ENCODE data around the gene KCTD19. TPM values are rescaled to one million over a fixed set of nuclear protein-coding genes. Genes with fewer than 3 reads are reported as not detected.
A peak's percentile ranks its signal among the peaks of the same experiment; 100 is the strongest.
"Not testable (repeated sequence)": the region's sequence is repeated elsewhere in the genome, so short reads cannot be mapped to it uniquely, and the experiment has no call there.

The KCTD19 gene
- total RNA-seq (2021) (0.32 TPM in 1 of 2 replicates, not detected in the other), Bru-seq, nascent RNA (percentile 11 among the genes with signal in this experiment), BruChase-seq, experiment 1, labeled RNA remaining after a 2-hour chase (percentile 1 among the genes with signal in this experiment), BruChase-seq, experiment 2, labeled RNA remaining after a 6-hour chase (percentile 7 among the genes with signal in this experiment)
- long read RNA-seq = 0 reads

- CTCF ChIA-PET = interaction anchor here (0.6 to 1.1 kb wide), 5 partner anchors 22 to 134 kb away, joined by 3 to 20 read pairs (median 3); no protein-coding TSS in a partner anchor
- H3K27ac ChIP-seq (ENCODE audit: low read depth, low read length, poor library complexity, severe bottlenecking) = no peak within 1 kb of the TSS
- H3K4me1 ChIP-seq (ENCODE audit: insufficient read depth, low read length, poor library complexity, severe bottlenecking) = no peaks in the 10 kb centered on the region
- intact Hi-C loops (cut with micrococcal nuclease; ENCODE audit: unreplicated experiment) = no loop called here
- no TSS peak for BruUV-seq (replicated peaks)
- no peaks in the 10 kb centered on the region for H3K36me3 ChIP-seq (ENCODE audit: insufficient read depth, low read length, poor library complexity, severe bottlenecking)
- no peaks in the 10 kb centered on the region for H3K9me3 ChIP-seq (ENCODE audit: low read depth, low read length, poor library complexity, severe bottlenecking)
- peaks cover 19% of the 10 kb centered on the region for H3K27me3 ChIP-seq (replicated peaks; ENCODE audit: insufficient read depth, low read depth, low read length, poor library complexity)
- TF ChIP-seq CTCF (conservative IDR thresholded peaks at IDR 0.05; ENCODE audit: low read depth, low read length) = peak; percentile 68
- no peak for TF ChIP-seq EZH2 (IDR thresholded peaks at IDR 0.05; ENCODE audit: borderline replicate concordance, low read depth, low read length, poor library complexity, severe bottlenecking)
- H3K4me3 ChIP-seq (ENCODE audit: low read depth, low read length, poor library complexity, severe bottlenecking) = peak within 1 kb of the TSS; percentile 57
- POLR2A ChIA-PET (ENCODE audit: low non-redundant PET) = no interaction called here
- peak; percentile 67 for DNase-seq (ENCODE audit: low spot score)
Observed at GRCh38 chr16:67326472-67327309, at the start of gene KCTD19, which contains the start of gene LRRC36. Gene KCTD19 (minus strand): TSS chr16:67326741. CDS start chr16:67326707, 34 bp downstream. Gene LRRC36 (plus strand): TSS chr16:67326815. CDS start chr16:67326863, 48 bp downstream.

GRCh38 chr16:67376012-67376411 lies 49.5 kb upstream of the KCTD19 start:
- H3K36me3 ChIP-seq (ENCODE audit: insufficient read depth, low read length, poor library complexity, severe bottlenecking); H3K27me3 ChIP-seq (replicated peaks; ENCODE audit: insufficient read depth, low read depth, low read length, poor library complexity); H3K27ac ChIP-seq (ENCODE audit: low read depth, low read length, poor library complexity, severe bottlenecking); CTCF ChIA-PET; H3K9me3 ChIP-seq (ENCODE audit: low read depth, low read length, poor library complexity, severe bottlenecking); POLR2A ChIA-PET (ENCODE audit: low non-redundant PET); BruUV-seq (replicated peaks); DNase-seq (ENCODE audit: low spot score); H3K4me1 ChIP-seq (ENCODE audit: insufficient read depth, low read length, poor library complexity, severe bottlenecking); intact Hi-C loops (cut with micrococcal nuclease; ENCODE audit: unreplicated experiment); H3K4me3 ChIP-seq (ENCODE audit: low read depth, low read length, poor library complexity, severe bottlenecking): not testable (repeated sequence)

GRCh38 chr16:67372664-67373063 lies 46.1 kb upstream of the KCTD19 start:
- no peak overlapping the region for H3K4me3 ChIP-seq (ENCODE audit: low read depth, low read length, poor library complexity, severe bottlenecking)
- H3K9me3 ChIP-seq (ENCODE audit: low read depth, low read length, poor library complexity, severe bottlenecking) = no peaks in the 10 kb centered on the region
- H3K36me3 ChIP-seq (ENCODE audit: insufficient read depth, low read length, poor library complexity, severe bottlenecking) = no peaks in the 10 kb centered on the region
- peaks cover 14% of the 10 kb centered on the region for H3K27me3 ChIP-seq (replicated peaks; ENCODE audit: insufficient read depth, low read depth, low read length, poor library complexity)
- intact Hi-C loops (cut with micrococcal nuclease; ENCODE audit: unreplicated experiment) = no loop called here
- H3K27ac ChIP-seq (ENCODE audit: low read depth, low read length, poor library complexity, severe bottlenecking) = no peak overlapping the region
- TF ChIP-seq CTCF (conservative IDR thresholded peaks at IDR 0.05; ENCODE audit: low read depth, low read length) = peak; percentile 60
- TF ChIP-seq EZH2 (IDR thresholded peaks at IDR 0.05; ENCODE audit: borderline replicate concordance, low read depth, low read length, poor library complexity, severe bottlenecking) = no peak
- CTCF ChIA-PET = interaction anchor here (0.6 to 1.0 kb wide), 3 partner anchors 46 to 171 kb away, joined by 3 to 13 read pairs (median 3); partner anchors contain the start of genes KCTD19 and LRRC36
- BruUV-seq (replicated peaks) = no TSS peak
- no peaks in the 10 kb centered on the region for H3K4me1 ChIP-seq (ENCODE audit: insufficient read depth, low read length, poor library complexity, severe bottlenecking)
- POLR2A ChIA-PET (ENCODE audit: low non-redundant PET) = no interaction called here
- DNase-seq (ENCODE audit: low spot score) = peak; percentile 34
